Measurements from ENCODE around the gene EIF1B. TPM values are rescaled to one million over a fixed set of nuclear protein-coding genes. Genes with fewer than 3 reads are reported as not detected.
"Not testable (repeated sequence)": the region's sequence is repeated elsewhere in the genome, so short reads cannot be mapped to it uniquely, and the experiment has no call there.

The EIF1B gene
- total RNA-seq, 2 donors from 2014 or later = 5.3 to 15.8 TPM

- no peaks in the 10 kb centered on the region for H3K27me3 ChIP-seq
- H3K4me3 ChIP-seq = no peak overlapping the region
- no peak overlapping the region for H3K27ac ChIP-seq
- intact Hi-C loops (cut with DNase I) = no loop called here
- no peak for ATAC-seq
- no peak for DNase-seq
- no peaks in the 10 kb centered on the region for H3K4me1 ChIP-seq
- TF ChIP-seq CTCF (IDR thresholded peaks at IDR 0.05) (no peak), POLR2A (IDR thresholded peaks at IDR 0.05) (no peak)
- 23 to 26% methylated on average over 3 to 4 of the region's 4 CpGs for WGBS, 2 donors
- H3K9me3 ChIP-seq = no peaks in the 10 kb centered on the region
- H3K36me3 ChIP-seq (replicated peaks in 1 of 2; ENCODE audit: insufficient read depth in 1 of 2, low read depth in 2 of 2) = no peaks in the 10 kb centered on the region
Observed at GRCh38 chr3:40267937-40268724, 41.4 kb upstream of the EIF1B start.

- 86 to 94% methylated on average over 2 of the region's 2 CpGs for WGBS, 2 donors
- Histone ChIP-seq H3K27ac (no peak overlapping the region), H3K4me1 (no peaks in the 10 kb centered on the region), H3K9me3 (no peaks in the 10 kb centered on the region), H3K4me3 (no peak overlapping the region), H3K27me3 (no peaks in the 10 kb centered on the region), H3K36me3 (replicated peaks in 1 of 2; ENCODE audit: insufficient read depth in 1 of 2, low read depth in 2 of 2) (no peaks in the 10 kb centered on the region)
- TF ChIP-seq POLR2A (IDR thresholded peaks at IDR 0.05) = no peak
- no peak for TF ChIP-seq CTCF (IDR thresholded peaks at IDR 0.05)
- intact Hi-C loops (cut with DNase I) = no loop called here
- DNase-seq (no peak), ATAC-seq (no peak)
Observed at GRCh38 chr3:40268802-40269524, 40.5 kb upstream of the EIF1B start.

DNA sequence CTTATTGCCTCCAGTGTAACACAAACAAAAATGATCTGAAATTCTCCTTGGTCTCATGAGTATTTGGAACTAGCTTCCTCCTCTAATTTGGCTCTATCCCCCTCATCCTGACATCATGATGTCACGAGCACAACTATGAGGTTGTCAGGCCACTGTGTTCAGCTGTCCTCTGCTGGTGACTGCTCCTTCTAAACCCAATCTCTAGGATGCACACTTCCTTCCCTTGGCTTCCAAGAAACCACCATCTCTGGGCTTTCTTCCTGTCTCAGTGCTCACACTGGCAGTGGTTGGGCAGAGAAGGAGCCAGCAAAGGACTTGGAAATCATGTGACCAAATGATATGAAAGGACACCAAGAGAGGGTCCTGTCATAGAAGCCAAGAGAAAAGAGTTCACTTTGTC is 30.7 kb upstream of the EIF1B start:
- Histone ChIP-seq H3K36me3 (replicated peaks in 1 of 2; ENCODE audit: insufficient read depth in 1 of 2, low read depth in 2 of 2) (no peaks in the 10 kb centered on the region), H3K4me3 (no peak overlapping the region), H3K4me1 (no peaks in the 10 kb centered on the region), H3K27ac (no peak overlapping the region), H3K9me3 (no peaks in the 10 kb centered on the region), H3K27me3 (no peaks in the 10 kb centered on the region)
- TF ChIP-seq POLR2A (IDR thresholded peaks at IDR 0.05) = no peak
- TF ChIP-seq CTCF (IDR thresholded peaks at IDR 0.05) = no peak
- DNase-seq = no peak
- intact Hi-C loops (cut with DNase I) = no loop called here
- ATAC-seq = no peak
- WGBS, 2 donors = 0% methylated on average over 1 of the region's 1 CpG

- Histone ChIP-seq H3K4me3 (no peak overlapping the region), H3K27me3 (no peaks in the 10 kb centered on the region), H3K4me1 (no peaks in the 10 kb centered on the region), H3K9me3 (no peaks in the 10 kb centered on the region), H3K27ac (no peak overlapping the region), H3K36me3 (replicated peaks in 1 of 2; ENCODE audit: insufficient read depth in 1 of 2, low read depth in 2 of 2) (no peaks in the 10 kb centered on the region)
- 64 to 75% methylated on average over 2 of the region's 2 CpGs for WGBS, 2 donors
- ATAC-seq (no peak), DNase-seq (no peak)
- no peak for TF ChIP-seq CTCF (IDR thresholded peaks at IDR 0.05)
- no peak for TF ChIP-seq POLR2A (IDR thresholded peaks at IDR 0.05)
- intact Hi-C loops (cut with DNase I) = no loop called here
Observed at GRCh38 chr3:40281995-40282394, 27.5 kb upstream of the EIF1B start.

DNA sequence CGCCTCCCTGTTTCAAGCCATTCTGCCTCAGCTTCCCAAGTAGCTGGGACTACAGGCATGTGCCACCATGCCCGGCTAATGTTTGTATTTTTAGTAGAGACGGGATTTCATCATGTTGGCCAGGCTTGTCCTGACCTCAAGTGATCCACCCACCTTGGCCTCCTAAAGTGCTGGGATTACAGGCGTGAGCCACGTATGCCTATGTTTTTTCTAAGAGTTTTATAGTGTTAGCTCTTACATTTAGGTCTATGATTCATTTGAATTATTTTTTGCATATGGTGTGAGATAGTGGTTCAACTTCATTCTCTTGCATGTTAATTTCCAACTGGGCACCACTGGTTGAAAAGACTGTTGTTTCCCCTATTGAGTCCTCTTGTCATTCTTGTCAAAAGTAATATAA is 26.4 kb upstream of the EIF1B start:
- intact Hi-C loops (cut with DNase I); DNase-seq: not testable (repeated sequence)

More for the DNA sequence above, 26.4 kb upstream of the EIF1B start:
- ATAC-seq; H3K4me3 ChIP-seq; H3K4me1 ChIP-seq; H3K27me3 ChIP-seq; H3K9me3 ChIP-seq; H3K27ac ChIP-seq; H3K36me3 ChIP-seq (replicated peaks in 1 of 2; ENCODE audit: insufficient read depth in 1 of 2, low read depth in 2 of 2): not testable (repeated sequence)
- WGBS, 2 donors = 98% methylated on average over 5 of the region's 5 CpGs

Measured in body of pancreas (tissue), 4 donors.